ENCODE measurements around the gene REXO5.

- TF ChIP-seq RARB (CRISPR knock-in tag; IDR thresholded peaks at IDR 0.05): no peak
- TF ChIP-seq, protein P1, sequence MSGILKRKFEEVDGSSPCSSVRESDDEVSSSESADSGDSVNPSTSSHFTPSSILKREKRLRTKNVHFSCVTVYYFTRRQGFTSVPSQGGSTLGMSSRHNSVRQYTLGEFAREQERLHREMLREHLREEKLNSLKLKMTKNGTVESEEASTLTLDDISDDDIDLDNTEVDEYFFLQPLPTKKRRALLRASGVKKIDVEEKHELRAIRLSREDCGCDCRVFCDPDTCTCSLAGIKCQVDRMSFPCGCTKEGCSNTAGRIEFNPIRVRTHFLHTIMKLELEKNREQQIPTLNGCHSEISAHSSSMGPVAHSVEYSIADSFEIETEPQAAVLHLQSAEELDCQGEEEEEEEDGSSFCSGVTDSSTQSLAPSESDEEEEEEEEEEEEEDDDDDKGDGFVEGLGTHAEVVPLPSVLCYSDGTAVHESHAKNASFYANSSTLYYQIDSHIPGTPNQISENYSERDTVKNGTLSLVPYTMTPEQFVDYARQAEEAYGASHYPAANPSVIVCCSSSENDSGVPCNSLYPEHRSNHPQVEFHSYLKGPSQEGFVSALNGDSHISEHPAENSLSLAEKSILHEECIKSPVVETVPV (CRISPR knock-in tag; IDR thresholded peaks at IDR 0.05): no peak
- TF ChIP-seq PATZ1 (CRISPR knock-in tag; IDR thresholded peaks at IDR 0.05; ENCODE audit: borderline replicate concordance): no peak
- TF ChIP-seq ZFP30 (CRISPR knock-in tag; IDR thresholded peaks at IDR 0.05): no peak
- no peak for TF ChIP-seq TOX (CRISPR knock-in tag; IDR thresholded peaks at IDR 0.05; ENCODE audit: borderline replicate concordance)
- no peak for TF ChIP-seq ARNTL (CRISPR knock-in tag; IDR thresholded peaks at IDR 0.05; ENCODE audit: borderline replicate concordance, low read depth)
- no peak for TF ChIP-seq ZC3H10 (CRISPR knock-in tag; IDR thresholded peaks at IDR 0.05)
- no peak for TF ChIP-seq CREB5 (CRISPR knock-in tag; IDR thresholded peaks at IDR 0.05; ENCODE audit: low read depth)
- TF ChIP-seq ZNF8 (CRISPR knock-in tag; IDR thresholded peaks at IDR 0.05): no peak
- TF ChIP-seq ZNF70 (CRISPR knock-in tag; IDR thresholded peaks at IDR 0.05): no peak
- TF ChIP-seq TCF4 (CRISPR knock-in tag; IDR thresholded peaks at IDR 0.05; ENCODE audit: borderline replicate concordance): no peak
These were observed 16.4 kb downstream of the REXO5 start for GRCh38 chr16:20822521-20823325.

Measured in SK-N-SH treated with all-trans-retinoic acid at 6 μM for 48 hours (cell line).